GM12875 (cell line): ENCODE results near the gene TNS4.

ENCODE experiments used
- H3K4me3 ChIP-seq: one replicate; pipeline ENCODE4 v1.5.1; 2011; ENCODE audit warnings: low read depth, low read length, control low read depth
- CTCF ChIP-seq: IDR thresholded peaks from 2 replicates; pipeline ENCODE4 v1.5.1; 2011; ENCODE audit warnings: low read depth, mild to moderate bottlenecking, control low read depth, inconsistent platforms, low read length, moderate library complexity, borderline replicate concordance; ENCODE audit not compliant: insufficient read depth

The TNS4 gene

GRCh38 chr17:40457964-40458791, 43.2 kb downstream of the TNS4 start:
- no peak for TF ChIP-seq CTCF
- no peak overlapping the region for H3K4me3 ChIP-seq

- no peak for TF ChIP-seq CTCF
- H3K4me3 ChIP-seq = no peak overlapping the region
These were observed 44.1 kb downstream of the TNS4 start for GRCh38 chr17:40457369-40457768.

DNA sequence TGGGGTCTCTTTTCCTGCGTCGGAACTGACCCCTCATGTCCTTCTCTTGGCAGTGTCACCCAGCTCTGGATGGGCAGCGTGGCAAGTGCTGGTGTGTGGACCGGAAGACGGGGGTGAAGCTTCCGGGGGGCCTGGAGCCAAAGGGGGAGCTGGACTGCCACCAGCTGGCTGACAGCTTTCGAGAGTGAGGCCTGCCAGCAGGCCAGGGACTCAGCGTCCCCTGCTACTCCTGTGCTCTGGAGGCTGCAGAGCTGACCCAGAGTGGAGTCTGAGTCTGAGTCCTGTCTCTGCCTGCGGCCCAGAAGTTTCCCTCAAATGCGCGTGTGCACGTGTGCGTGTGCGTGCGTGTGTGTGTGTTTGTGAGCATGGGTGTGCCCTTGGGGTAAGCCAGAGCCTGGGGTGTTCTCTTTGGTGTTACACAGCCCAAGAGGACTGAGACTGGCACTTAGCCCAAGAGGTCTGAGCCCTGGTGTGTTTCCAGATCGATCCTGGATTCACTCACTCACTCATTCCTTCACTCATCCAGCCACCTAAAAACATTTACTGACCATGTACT, 44.9 kb downstream of the TNS4 start:
- TF ChIP-seq CTCF = no peak
- no peak overlapping the region for H3K4me3 ChIP-seq

DNA sequence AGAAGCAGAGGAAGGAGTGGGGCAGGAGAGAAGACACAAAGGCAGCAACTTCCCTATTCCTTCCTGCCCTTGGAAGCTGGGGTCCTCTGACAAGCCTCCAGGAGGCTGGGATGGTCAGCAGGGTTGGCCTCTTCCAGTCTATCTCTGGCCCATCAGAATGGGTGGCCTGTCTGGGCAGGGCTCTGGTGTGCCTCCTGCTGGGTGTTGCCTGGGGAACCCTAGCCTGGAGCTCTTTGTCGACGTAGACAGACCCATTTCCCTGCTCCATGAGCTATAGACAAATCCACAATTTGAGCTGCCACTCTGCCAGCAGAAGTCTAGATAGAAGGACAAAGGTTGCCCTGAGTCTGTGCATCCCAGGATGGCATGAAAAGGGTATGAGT, 46.8 kb downstream of the TNS4 start:
- no peak overlapping the region for H3K4me3 ChIP-seq
- TF ChIP-seq CTCF = no peak

DNA sequence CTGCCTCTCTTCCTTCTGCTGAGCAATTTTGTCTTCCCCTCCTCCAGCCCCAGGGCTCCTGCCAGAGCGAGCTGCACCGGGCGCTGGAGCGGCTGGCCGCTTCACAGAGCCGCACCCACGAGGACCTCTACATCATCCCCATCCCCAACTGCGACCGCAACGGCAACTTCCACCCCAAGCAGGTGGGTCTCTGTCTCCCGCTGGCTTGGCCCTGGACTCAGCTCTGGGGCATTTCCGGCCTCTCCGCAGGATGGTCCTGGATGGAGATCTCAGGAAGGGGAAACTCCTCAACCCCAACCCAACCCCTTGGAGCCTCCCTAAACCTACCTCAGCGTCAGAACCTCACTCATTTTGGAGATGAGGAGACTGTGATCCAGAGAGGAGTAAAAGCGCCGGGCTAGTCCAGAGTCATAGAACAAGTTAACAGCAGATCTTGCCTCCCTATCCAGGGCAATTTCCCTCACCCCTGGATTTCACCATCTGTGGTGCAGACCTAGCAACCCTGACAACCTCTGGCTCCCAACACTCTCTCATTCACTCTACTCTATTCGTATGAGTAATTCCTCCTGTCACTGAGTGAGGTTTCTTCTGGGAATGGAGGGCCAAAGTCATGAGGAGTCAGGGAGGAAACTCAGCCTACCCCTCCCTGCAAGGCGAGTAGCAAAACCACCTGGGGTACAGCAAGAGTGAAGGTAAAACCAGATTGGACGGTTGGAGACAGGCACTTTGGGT, 47.4 kb downstream of the TNS4 start:
- TF ChIP-seq CTCF = no peak
- no peak overlapping the region for H3K4me3 ChIP-seq

- TF ChIP-seq CTCF = no peak
- no peak overlapping the region for H3K4me3 ChIP-seq
These were observed 48.5 kb downstream of the TNS4 start for GRCh38 chr17:40452921-40453378.
